H1 (cell line): ENCODE measurements around the gene VAMP2. TPM values are rescaled to one million over a fixed set of nuclear protein-coding genes. Genes with fewer than 3 reads are reported as not detected.

Experiments
- ASH2L ChIP-seq: fragments of 200-600, 300-600 bp; sonication (generic); IDR thresholded peaks from one replicate; pipeline ENCODE4 v1.7.1; 2017; ENCODE audit warnings: low read length
- CBX8 ChIP-seq: fragments of 300-800, 300-1000 bp; sonication (generic); IDR thresholded peaks from 2 replicates; pipeline ENCODE4 v1.7.1; 2016; ENCODE audit warnings: low read depth, low read length, borderline replicate concordance
- CEBPB ChIP-seq: IDR thresholded peaks from 2 replicates; pipeline ENCODE4 v1.6.1; 2012; ENCODE audit warnings: low read depth, low read length
- CREB1 ChIP-seq: IDR thresholded peaks from 2 replicates; pipeline ENCODE4 v1.6.1; 2012; ENCODE audit warnings: inconsistent platforms
- EGR1 ChIP-seq: IDR thresholded peaks from 2 replicates; pipeline ENCODE4 v1.6.1; 2011; ENCODE audit warnings: low read depth, low read length, borderline replicate concordance
- EP300 ChIP-seq, 2 experiments: IDR thresholded peaks; 1 replicate in 1 of 2; 2 replicates in 1 of 2; pipeline ENCODE4 v1.6.1; 2011 to 2012; ENCODE audit warnings: low read depth in 2 of 2, low read length in 2 of 2, mild to moderate bottlenecking in 2 of 2, borderline replicate concordance in 1 of 2, inconsistent platforms in 1 of 2, moderate library complexity in 1 of 2
- EZH2 ChIP-seq: fragments of 200-600 bp; sonication (generic); IDR thresholded peaks from 2 replicates; pipeline ENCODE4 v1.7.1; 2012; ENCODE audit warnings: low read depth, mild to moderate bottlenecking, moderate library complexity, low read length, inconsistent platforms; ENCODE audit not compliant: severe bottlenecking
- GTF2F1 ChIP-seq: IDR thresholded peaks from 2 replicates; pipeline ENCODE4 v1.6.1; 2012; ENCODE audit warnings: low read depth, low read length, improper control_type of control experiment, borderline replicate concordance
- JUND ChIP-seq: IDR thresholded peaks from 2 replicates; pipeline ENCODE4 v1.6.1; 2011; ENCODE audit warnings: mild to moderate bottlenecking, improper control_type of control experiment, low read length
- KDM1A ChIP-seq: fragments of 200-600, 300-600 bp; sonication (generic); IDR thresholded peaks from 2 replicates; pipeline ENCODE4 v1.7.1; 2016; ENCODE audit warnings: mild to moderate bottlenecking, low read length, borderline replicate concordance
- POU5F1 ChIP-seq: IDR thresholded peaks from 2 replicates; pipeline ENCODE4 v1.6.1; 2011; ENCODE audit warnings: low read depth, mild to moderate bottlenecking, low read length, moderate library complexity
- RBBP5 ChIP-seq: IDR thresholded peaks from 2 replicates; pipeline ENCODE4 v1.7.1; 2012; ENCODE audit warnings: low read depth, mild to moderate bottlenecking, inconsistent platforms, low read length, moderate library complexity, borderline replicate concordance
- SIN3A ChIP-seq, 2 experiments: IDR thresholded peaks in 1 of 2; conservative IDR thresholded peaks in 1 of 2; 2 replicates each; pipeline ENCODE4 v1.6.1; 2011 to 2012; ENCODE audit warnings: low read length in 2 of 2, improper control_type of control experiment in 1 of 2, low read depth in 1 of 2, mild to moderate bottlenecking in 1 of 2
- SIX5 ChIP-seq: IDR thresholded peaks from 2 replicates; pipeline ENCODE4 v1.6.1; 2011; ENCODE audit warnings: mild to moderate bottlenecking, low read depth, low read length
- SP2 ChIP-seq: IDR thresholded peaks from 2 replicates; pipeline ENCODE4 v1.6.1; 2012; ENCODE audit warnings: mild to moderate bottlenecking, low read length, inconsistent platforms
- SP4 ChIP-seq: IDR thresholded peaks from 2 replicates; pipeline ENCODE4 v1.6.1; 2012; ENCODE audit warnings: low read length, inconsistent platforms
- TBP ChIP-seq: IDR thresholded peaks from 2 replicates; pipeline ENCODE4 v1.6.1; 2011; ENCODE audit warnings: low read depth, low read length, improper control_type of control experiment
- polyA plus RNA-seq, 7 experiments: library from polyadenylated mRNA; depleted of rRNA in 3 of 7; stranded (reverse) in 5 of 7; unstranded in 2 of 7; fragments of >200 nt in 5 of 7; fragments of 200-250 nt in 2 of 7; gene quantifications; 1 replicate in 5 of 7; 2 replicates in 1 of 7; 4 replicates in 1 of 7; pipeline versions ENCODE4 v1.2.1 to v1.2.3, GENCODE V29; 2011 to 2013; ENCODE audit warnings: missing spikeins in 2 of 7, mixed read lengths in 2 of 7
- total RNA-seq: library from RNA; stranded (reverse); fragmentation: NEBNext Ultra II Directional; extraction: Animal tissue kit (Norgen Biotek cat#: 25700); gene quantifications from 2 replicates; pipeline ENCODE4 v1.2.1, GENCODE V29; 2021
- TF ChIP-seq, protein P1 (sequence below), 3 experiments: IDR thresholded peaks; 1 replicate in 2 of 3; 2 replicates in 1 of 3; pipeline versions ENCODE4 v1.5.1 to v1.6.1; 2011; ENCODE audit warnings: low read length in 3 of 3, mild to moderate bottlenecking in 3 of 3, inconsistent platforms in 2 of 3, low read depth in 1 of 3, moderate library complexity in 1 of 3; ENCODE audit not compliant: insufficient read depth in 1 of 3; ENCODE audit errors: control extremely low read depth in 1 of 3
- TF ChIP-seq, protein P2 (sequence below): IDR thresholded peaks from 2 replicates; pipeline ENCODE4 v1.6.1; 2012; ENCODE audit warnings: inconsistent platforms

Gene VAMP2
- total and polyA plus RNA-seq, 2 of the 8 experiments (the other 6 are each of a cell fraction or from before 2014, with no cell fraction given), result 19.3 to 20.5 TPM

DNA sequence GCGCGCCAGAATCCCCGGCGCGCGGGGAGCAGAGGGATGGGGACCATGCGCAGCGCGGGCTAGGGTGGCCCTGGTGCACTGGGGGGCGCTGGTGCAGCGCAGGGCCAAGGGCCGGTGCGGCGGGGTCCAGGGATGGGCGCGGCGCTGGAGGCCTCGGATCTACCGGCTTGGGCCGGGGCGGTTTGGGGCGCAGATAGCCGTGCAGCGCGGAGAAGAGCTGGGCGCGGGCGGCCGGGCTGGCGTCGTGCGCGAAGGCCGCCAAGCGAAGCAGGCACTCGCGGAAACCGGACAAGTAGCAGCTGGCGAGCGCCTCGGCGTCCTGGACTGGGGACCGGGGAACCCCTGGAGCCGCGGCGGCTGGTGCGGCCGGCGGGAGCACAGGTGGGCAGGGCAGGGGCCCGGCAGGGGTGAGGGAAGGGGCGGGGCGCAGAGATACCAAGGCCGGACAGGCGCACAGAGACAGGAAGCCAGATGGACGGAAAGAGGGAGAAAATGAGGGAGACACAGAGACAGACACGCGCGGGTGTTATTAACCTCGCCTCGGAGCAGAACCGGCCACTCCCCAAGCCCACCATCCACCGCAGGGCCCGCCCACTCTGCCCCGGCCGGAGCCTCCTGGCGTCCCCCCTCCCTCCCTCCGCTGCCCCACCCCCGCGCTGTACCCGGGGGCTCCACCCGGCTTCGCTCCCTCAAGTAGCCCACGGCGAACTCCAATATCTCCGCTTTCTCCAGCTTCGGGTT lies 40.9 kb downstream of the VAMP2 start (continued):
- TF ChIP-seq EGR1 (no peak), JUND (no peak), CEBPB (no peak), EZH2 (no peak), KDM1A (no peak), GTF2F1 (no peak), CBX8 (no peak), TBP (peak; percentile 52; the same call in 1 of the 2 replicates), CREB1 (no peak), ASH2L (peak; percentile 85), SIX5 (no peak), RBBP5 (peak; percentile 77), SP4 (no peak), POU5F1 (no peak), EP300 (IDR thresholded peaks at IDR 0.05; ENCODE audit: borderline replicate concordance in 1 of 2, low read depth in 2 of 2, low read length in 2 of 2) (no peak), SP2 (no peak), SIN3A (conservative IDR thresholded peaks at IDR 0.05 in 1 of 2, IDR thresholded peaks at IDR 0.05 in 1 of 2; ENCODE audit: low read depth in 1 of 2, low read length in 2 of 2) (peak; percentile 55 to 64; a peak in 1 of 4 replicates)
- TF ChIP-seq, protein P1, sequence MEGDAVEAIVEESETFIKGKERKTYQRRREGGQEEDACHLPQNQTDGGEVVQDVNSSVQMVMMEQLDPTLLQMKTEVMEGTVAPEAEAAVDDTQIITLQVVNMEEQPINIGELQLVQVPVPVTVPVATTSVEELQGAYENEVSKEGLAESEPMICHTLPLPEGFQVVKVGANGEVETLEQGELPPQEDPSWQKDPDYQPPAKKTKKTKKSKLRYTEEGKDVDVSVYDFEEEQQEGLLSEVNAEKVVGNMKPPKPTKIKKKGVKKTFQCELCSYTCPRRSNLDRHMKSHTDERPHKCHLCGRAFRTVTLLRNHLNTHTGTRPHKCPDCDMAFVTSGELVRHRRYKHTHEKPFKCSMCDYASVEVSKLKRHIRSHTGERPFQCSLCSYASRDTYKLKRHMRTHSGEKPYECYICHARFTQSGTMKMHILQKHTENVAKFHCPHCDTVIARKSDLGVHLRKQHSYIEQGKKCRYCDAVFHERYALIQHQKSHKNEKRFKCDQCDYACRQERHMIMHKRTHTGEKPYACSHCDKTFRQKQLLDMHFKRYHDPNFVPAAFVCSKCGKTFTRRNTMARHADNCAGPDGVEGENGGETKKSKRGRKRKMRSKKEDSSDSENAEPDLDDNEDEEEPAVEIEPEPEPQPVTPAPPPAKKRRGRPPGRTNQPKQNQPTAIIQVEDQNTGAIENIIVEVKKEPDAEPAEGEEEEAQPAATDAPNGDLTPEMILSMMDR (IDR thresholded peaks at IDR 0.05; ENCODE audit: control extremely low read depth in 1 of 3, insufficient read depth in 1 of 3, low read depth in 1 of 3, low read length in 3 of 3), result peak; percentile 71 to 87 (median 84)
- TF ChIP-seq, protein P2, sequence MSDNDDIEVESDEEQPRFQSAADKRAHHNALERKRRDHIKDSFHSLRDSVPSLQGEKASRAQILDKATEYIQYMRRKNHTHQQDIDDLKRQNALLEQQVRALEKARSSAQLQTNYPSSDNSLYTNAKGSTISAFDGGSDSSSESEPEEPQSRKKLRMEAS, result peak; percentile 55; the same call in 1 of the 2 replicates
